Left renal cortex interstitium (tissue), 4 donors: ENCODE results near the gene TAS2R50. TPM values are rescaled to one million over a fixed set of nuclear protein-coding genes. Genes with fewer than 3 reads are reported as not detected.
"Not testable (repeated sequence)": the region's sequence is repeated elsewhere in the genome, so short reads cannot be mapped to it uniquely, and the experiment has no call there.

Experiments
- DNase-seq, 4 donors: peaks; one replicate each; pipeline ENCODE4 v3.0.0-alpha.2; 2013; ENCODE audit warnings: low read depth in 4 of 4, low spot score in 2 of 4, missing footprints in 1 of 4
- polyA plus RNA-seq, 4 donors: library from polyadenylated mRNA; unstranded; fragments of 120-200 nt; gene quantifications; one replicate each; pipeline ENCODE4 v1.2.1, GENCODE V29; 2013; ENCODE audit not compliant: insufficient read length in 4 of 4

Gene TAS2R50
- polyA plus RNA-seq: under 1 TPM in 1 of 4 donors, not detected in 3; 0.14 TPM

GRCh38 chr12:10986812-10987211, at the start of gene TAS2R50:
Gene TAS2R50 (minus strand): TSS chr12:10986912. CDS start chr12:10986860, 52 bp downstream.
- no peak for DNase-seq

DNA sequence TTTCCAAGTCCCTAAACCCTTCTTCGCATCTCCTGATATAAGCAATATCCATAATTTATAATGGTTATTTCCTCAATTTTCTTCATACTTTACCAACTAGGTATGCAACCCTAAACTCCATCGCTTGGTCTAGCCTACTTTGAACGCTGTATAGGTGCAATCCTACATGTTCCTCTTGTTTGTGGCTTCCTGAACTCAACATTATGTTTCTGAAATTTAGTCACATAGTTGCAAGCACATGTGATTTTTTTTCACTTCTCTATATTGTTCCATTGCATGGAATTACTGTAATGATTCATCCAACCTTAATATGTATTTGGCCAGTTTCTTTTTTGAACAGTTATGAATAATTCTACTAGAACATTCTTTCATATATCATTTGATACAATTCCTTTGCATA, 47.2 kb upstream of the TAS2R50 start:
- not testable (repeated sequence) for DNase-seq

- no peak for DNase-seq
Measured at GRCh38 chr12:11031307-11031706, 44.6 kb upstream of the TAS2R50 start, which contains the start of gene TAS2R31. Gene TAS2R31 (minus strand): TSS chr12:11031407. CDS start chr12:11031335, 72 bp downstream.

DNA sequence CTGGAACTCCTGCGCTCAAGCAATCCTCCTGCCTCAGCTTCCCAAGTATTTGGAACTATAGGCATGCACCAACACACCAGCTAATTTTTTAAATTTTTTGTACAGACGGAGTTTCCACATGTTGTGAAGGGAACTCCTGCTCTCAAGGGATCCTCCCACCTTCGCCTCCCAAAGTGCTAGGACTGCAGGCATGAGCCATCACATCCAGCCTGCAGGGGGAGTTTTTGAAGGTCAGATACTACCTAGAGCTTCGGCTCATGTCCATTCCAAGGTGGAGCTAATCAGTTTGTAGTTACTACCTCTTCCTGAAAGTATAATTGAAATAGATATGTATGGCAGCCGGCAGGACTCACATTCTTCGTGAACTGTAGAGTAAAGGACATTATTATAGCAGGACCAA, 39.4 kb upstream of the TAS2R50 start:
- no peak for DNase-seq

GRCh38 chr12:11023387-11023786, 36.7 kb upstream of the TAS2R50 start:
- DNase-seq: no peak

DNA sequence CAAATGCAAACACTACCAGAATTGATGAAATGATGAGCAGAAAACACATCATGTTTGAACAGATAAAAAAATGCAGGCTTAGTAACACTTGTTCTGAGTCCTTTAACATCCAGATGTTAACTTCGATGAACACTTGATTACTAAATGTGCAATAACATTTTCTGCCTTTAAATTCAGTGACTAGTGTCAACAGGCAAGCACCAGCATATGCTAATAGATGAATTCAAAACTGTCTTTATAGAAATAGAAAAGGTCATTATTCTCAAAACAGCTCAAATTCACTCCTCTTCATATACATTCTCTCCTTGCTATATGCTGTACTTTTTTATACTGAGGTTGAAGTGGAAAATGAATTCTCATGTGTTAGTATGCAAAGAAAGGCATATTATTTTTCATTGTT, 35.8 kb upstream of the TAS2R50 start, which contains the start of gene TAS2R19:
Gene TAS2R19, minus strand, starts transcription at position 101 of the 400 bp plus-strand sequence. Its CDS starts 49 bp downstream, at position 52.
- DNase-seq: no peak

GRCh38 chr12:11016937-11017336, 30.2 kb upstream of the TAS2R50 start:
- DNase-seq: no peak

GRCh38 chr12:11015775-11016430, 29.2 kb upstream of the TAS2R50 start:
- DNase-seq: no peak

DNA sequence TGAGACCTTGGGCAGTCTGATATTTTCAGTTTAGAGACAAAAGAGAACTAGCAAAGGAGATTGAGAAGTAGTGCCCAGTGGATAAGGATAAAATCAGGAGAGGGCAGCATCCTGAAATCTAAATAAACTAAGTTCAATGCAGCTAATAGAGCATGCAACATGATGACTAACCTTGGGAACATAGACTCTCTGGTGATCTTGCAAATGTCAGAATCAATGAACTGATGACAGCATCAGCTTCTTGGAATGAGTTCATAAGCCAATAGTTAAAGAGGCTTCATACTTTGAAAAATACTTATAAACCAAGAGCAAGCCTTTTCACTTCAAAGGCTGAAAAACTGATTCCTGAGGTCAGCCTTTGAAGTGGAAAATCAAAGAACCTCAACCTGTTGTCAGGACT, 27.5 kb upstream of the TAS2R50 start:
- DNase-seq: no peak

GRCh38 chr12:11007608-11008007, 20.9 kb upstream of the TAS2R50 start:
- DNase-seq: no peak

GRCh38 chr12:10998204-10998603, 11.5 kb upstream of the TAS2R50 start, which contains the start of gene TAS2R20:
Gene TAS2R20 (minus strand): TSS chr12:10998304. CDS start chr12:10997875, 429 bp downstream.
- no peak for DNase-seq

GRCh38 chr12:10994307-10994706, 7.6 kb upstream of the TAS2R50 start:
- no peak for DNase-seq

- DNase-seq: no peak
Measured at GRCh38 chr12:10989107-10989506, 2.4 kb upstream of the TAS2R50 start.

- no peak for DNase-seq
Measured at GRCh38 chr12:10982244-10982643, 4.5 kb downstream of the TAS2R50 start.

- DNase-seq: no peak
Measured at GRCh38 chr12:10974965-10975364, 11.7 kb downstream of the TAS2R50 start.

- no peak for DNase-seq
Measured at GRCh38 chr12:10968765-10969456, 17.8 kb downstream of the TAS2R50 start.

- no peak for DNase-seq
Measured at GRCh38 chr12:10967409-10967808, 19.3 kb downstream of the TAS2R50 start.

DNA sequence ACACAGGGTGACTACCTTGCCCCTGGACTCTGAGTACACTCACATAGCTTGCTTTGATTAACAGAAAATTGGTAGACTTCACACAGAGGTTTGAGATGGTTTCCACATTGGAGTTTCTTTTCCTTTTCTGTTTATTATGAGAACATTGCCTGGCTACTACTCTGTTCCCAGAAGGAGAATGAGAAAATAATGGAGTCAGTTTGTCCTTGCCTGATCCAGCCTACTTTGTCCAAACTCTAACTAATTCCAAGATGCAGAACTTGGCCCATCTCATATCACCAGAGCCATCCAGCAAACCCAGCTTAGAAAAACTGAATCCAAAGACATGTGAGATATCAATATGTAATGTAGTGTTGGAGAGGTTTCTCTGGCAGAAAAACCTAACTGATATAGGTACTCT, 20.4 kb downstream of the TAS2R50 start:
- DNase-seq: no peak

DNA sequence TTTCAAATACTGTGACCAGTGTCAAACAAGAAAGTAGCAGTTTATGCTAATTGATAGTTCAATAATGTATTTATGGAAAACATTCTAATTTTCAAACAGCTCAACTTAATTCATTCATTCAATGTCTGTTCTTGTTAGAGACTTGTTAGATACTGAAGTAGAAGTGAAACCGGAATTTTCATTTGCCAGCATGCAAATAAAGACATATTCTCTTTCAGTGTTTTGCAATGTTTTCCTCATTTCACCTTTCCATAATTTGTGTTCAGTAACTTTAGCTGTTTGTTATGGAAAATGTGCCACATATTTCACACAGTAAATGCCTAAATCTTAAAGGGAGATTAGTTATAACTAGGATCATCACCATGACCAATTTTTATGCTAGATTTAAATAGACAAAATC, 21.2 kb downstream of the TAS2R50 start:
- no peak for DNase-seq

- no peak for DNase-seq
Measured at GRCh38 chr12:10960211-10960610, 26.5 kb downstream of the TAS2R50 start.

- no peak for DNase-seq
Measured at GRCh38 chr12:10959804-10960203, 26.9 kb downstream of the TAS2R50 start.

- DNase-seq: no peak
Measured at GRCh38 chr12:10957741-10958140, 29.0 kb downstream of the TAS2R50 start.
